ENCODE data around the gene WEE2.

The WEE2 gene

GRCh38 chr7:141691540-141691939, 16.6 kb upstream of the WEE2 start:
- DNase-seq (ENCODE audit: low read depth in 2 of 2), result no peak

GRCh38 chr7:141691961-141692360, 16.2 kb upstream of the WEE2 start:
- no peak for DNase-seq (ENCODE audit: low read depth in 2 of 2)

- DNase-seq (ENCODE audit: low read depth in 2 of 2), result no peak
These were observed 15.1 kb upstream of the WEE2 start for GRCh38 chr7:141693082-141693481.

- no peak for DNase-seq (ENCODE audit: low read depth in 2 of 2)
These were observed 12.3 kb upstream of the WEE2 start for GRCh38 chr7:141695803-141696289.

- no peak for DNase-seq (ENCODE audit: low read depth in 2 of 2)
These were observed 11.8 kb upstream of the WEE2 start for GRCh38 chr7:141696348-141696747.

- no peak for DNase-seq (ENCODE audit: low read depth in 2 of 2)
These were observed 10.8 kb upstream of the WEE2 start for GRCh38 chr7:141697211-141697871.

- no peak for DNase-seq (ENCODE audit: low read depth in 2 of 2)
These were observed 9.7 kb upstream of the WEE2 start for GRCh38 chr7:141698247-141699015.

GRCh38 chr7:141699860-141700259, 8.3 kb upstream of the WEE2 start:
- DNase-seq (ENCODE audit: low read depth in 2 of 2), result no peak

GRCh38 chr7:141700296-141700847, 7.8 kb upstream of the WEE2 start:
- DNase-seq (ENCODE audit: low read depth in 2 of 2), result no peak

- DNase-seq (ENCODE audit: low read depth in 2 of 2), result no peak
These were observed 7.2 kb upstream of the WEE2 start for GRCh38 chr7:141700848-141701371.

- DNase-seq (ENCODE audit: low read depth in 2 of 2), result peak; percentile 43 to 44
These were observed 6.6 kb upstream of the WEE2 start for GRCh38 chr7:141701489-141702046.

GRCh38 chr7:141702047-141702567, 6.0 kb upstream of the WEE2 start, which contains the start of gene DENND11:
DENND11 (minus strand) TSS chr7:141702166; CDS start chr7:141702153, 13 bp downstream.
- DNase-seq (ENCODE audit: low read depth in 2 of 2), result peak; percentile 16 to 28

GRCh38 chr7:141702892-141703291, 5.3 kb upstream of the WEE2 start:
- no peak for DNase-seq (ENCODE audit: low read depth in 2 of 2)

GRCh38 chr7:141704112-141704511, 4.0 kb upstream of the WEE2 start:
- no peak for DNase-seq (ENCODE audit: low read depth in 2 of 2)

- no peak for DNase-seq (ENCODE audit: low read depth in 2 of 2)
These were observed 3.4 kb upstream of the WEE2 start for GRCh38 chr7:141704741-141705140.

- no peak for DNase-seq (ENCODE audit: low read depth in 2 of 2)
These were observed 1.7 kb upstream of the WEE2 start for GRCh38 chr7:141706239-141707064.

- DNase-seq (ENCODE audit: low read depth in 2 of 2), result no peak
These were observed 1.2 kb downstream of the WEE2 start for GRCh38 chr7:141709318-141709717.

- DNase-seq (ENCODE audit: low read depth in 2 of 2), result no peak
These were observed 1.6 kb downstream of the WEE2 start for GRCh38 chr7:141709749-141710148.

GRCh38 chr7:141710301-141710700, 2.1 kb downstream of the WEE2 start:
- no peak for DNase-seq (ENCODE audit: low read depth in 2 of 2)

GRCh38 chr7:141712603-141713255, 4.6 kb downstream of the WEE2 start:
- DNase-seq (ENCODE audit: low read depth in 2 of 2), result no peak

- no peak for DNase-seq (ENCODE audit: low read depth in 2 of 2)
These were observed 5.7 kb downstream of the WEE2 start for GRCh38 chr7:141713890-141714289.

Data from stimulated activated CD8-positive, alpha-beta memory T cell treated with anti-CD3 and anti-CD28 coated beads, Interleukin-2, amount 100 ng/mL, for 1 hour (primary cell).